GM18867 (cell line): ENCODE data around the gene TXNL4A.

Experiments used
- ATAC-seq: cut with Tn5 transposase; IDR thresholded peaks from one replicate; pipeline ENCODE4 v1.9.1; 2021; ENCODE audit warnings: mild to moderate bottlenecking, moderate library complexity; ENCODE audit not compliant: unreplicated experiment

Gene TXNL4A

DNA sequence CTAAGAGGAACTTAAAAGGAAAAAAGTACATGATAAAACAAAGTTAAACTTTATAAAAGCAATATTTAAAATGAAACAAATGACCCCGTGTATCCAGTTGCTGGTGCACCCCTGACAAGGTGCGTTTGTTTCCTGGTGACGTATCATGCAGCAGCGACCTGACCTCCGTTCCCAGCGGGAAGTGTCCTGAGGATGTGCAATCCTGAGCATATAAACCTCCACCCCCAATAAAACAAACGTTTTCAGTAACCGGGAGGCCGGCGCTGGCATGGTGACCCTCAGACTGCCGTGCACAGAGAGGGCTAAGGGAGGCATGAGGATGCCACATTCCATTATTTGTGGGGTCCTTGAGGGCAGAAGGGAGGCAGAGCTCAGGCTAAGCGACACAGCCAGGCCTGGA, 51.7 kb downstream of the TXNL4A start:
- no peak for ATAC-seq

DNA sequence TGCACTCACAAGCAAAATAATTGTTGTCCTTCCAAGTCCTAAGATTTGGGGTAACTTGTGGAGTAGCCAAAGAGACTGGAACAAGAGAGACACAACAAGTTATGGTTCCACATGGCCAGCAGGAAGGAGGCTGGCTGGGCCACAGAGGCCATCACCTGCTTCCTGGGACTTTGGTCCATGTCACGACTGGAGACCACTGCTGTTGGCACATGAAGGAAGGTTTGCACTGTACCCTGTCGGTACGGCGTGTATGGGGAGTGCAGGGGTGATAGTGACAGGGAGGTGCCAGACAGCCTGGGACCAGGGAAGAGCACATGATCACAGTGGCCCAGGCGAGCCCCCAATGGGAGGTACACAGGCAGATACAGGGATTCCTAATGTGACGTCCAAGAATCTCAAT, 52.4 kb downstream of the TXNL4A start:
- ATAC-seq = no peak

- no peak for ATAC-seq
Measured at GRCh38 chr18:79935499-79935898, 52.9 kb downstream of the TXNL4A start.

- no peak for ATAC-seq
Measured at GRCh38 chr18:79935098-79935480, 53.3 kb downstream of the TXNL4A start.

DNA sequence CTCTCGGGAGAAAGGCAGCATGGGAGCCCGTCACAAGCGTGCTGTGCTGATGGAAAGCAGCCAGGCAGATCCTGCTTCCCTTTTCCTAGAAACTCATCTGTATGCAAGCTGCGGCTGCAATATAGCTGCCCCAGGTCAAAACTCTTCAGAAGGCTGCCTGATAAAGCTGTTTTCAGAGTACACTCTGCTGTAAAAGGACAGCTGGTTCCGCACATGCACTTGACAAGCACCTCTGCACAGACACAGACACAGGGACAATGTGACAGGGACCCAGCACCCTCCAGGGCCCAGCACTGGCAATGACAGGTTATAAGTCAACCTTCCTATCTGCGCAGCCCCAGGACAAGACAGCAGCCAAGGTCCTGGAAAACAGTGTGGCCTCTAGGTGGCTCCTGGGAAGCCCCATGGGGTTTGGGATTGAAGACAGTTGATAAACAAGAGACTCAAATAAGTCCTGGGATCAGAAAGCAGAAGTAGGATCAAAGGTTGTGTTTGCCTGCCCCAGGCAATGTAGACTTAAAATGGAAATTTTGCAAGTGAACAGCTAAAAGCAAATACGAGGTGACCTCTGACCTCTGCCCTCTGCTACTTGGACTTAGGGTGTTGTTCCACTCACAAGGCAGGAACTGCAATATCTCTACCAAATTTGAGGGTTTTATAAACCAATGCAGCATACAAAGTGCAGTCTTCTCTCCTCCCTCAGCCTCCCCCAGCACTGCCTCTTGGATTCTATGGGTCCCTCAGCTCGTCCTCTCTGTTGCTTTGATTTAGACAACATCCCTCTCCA, 53.9 kb downstream of the TXNL4A start:
- ATAC-seq = no peak

- ATAC-seq = no peak
Measured at GRCh38 chr18:79933765-79934164, 54.6 kb downstream of the TXNL4A start.

DNA sequence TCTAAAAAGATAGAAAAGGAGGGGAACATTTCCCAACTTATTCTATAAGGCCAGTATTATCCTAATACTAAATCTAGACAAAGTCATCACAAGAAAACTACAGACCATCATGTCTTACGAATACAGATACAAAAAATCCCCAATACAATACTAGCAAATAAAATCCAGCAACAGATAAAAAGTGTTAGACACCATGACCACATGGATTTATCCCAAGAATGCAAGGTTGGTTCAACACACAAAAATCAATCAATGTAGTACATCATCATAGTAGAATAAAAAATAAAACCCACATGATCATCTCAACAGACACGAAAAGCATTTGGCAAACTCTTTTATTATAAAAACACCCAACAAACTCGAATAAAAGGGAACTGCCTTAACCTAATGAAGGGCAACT, 55.5 kb downstream of the TXNL4A start:
- ATAC-seq = no peak

DNA sequence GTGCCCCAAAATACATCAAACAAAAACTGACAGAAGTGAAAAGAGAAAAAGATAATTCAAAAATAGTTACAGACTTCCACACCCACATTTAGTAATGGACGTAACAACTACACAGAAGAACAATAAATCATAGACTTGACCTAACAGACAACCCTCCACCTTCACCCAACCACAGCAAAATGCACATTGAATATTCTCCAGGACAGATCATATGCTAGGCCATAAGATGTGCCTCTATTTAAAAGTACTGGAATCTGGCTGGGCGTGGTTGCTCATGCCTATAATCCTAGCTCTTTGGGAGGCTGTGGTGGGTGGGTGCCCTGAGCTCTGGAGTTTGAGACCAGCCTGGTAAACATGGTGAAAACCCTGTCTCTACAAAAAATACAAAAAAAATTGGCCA, 56.9 kb downstream of the TXNL4A start:
- no peak for ATAC-seq

DNA sequence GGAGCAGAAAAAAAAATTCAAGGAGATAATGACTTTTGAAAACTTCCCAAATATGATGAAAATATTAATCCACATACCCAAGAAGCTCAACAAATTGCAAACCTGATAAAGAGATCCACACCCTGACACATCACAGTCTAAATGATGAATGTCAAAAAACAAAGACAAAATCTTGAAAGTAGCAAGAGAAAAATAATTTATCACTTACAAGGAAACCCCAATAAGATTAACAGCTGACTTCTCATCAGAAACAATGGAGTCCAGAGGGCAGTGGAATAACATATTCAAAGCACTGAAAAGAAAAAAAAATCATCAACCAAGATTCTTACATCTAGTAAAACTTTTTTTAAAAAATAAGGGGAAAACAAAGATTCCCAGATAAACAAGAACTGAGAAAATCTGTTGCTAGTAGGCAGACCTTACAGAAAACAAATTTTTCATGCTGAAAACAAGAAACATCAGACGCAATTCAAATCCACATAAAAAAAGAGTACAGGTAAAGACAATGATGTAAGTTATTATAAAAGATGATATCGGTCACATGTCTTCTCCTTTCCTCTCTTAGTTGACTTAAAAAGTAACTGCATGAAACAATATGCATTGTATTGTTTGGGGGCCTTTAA, 58.2 kb downstream of the TXNL4A start:
- ATAC-seq = no peak

GRCh38 chr18:79928563-79928960, 59.8 kb downstream of the TXNL4A start:
- ATAC-seq = no peak

- ATAC-seq = no peak
Measured at GRCh38 chr18:79927607-79928562, 60.5 kb downstream of the TXNL4A start.

DNA sequence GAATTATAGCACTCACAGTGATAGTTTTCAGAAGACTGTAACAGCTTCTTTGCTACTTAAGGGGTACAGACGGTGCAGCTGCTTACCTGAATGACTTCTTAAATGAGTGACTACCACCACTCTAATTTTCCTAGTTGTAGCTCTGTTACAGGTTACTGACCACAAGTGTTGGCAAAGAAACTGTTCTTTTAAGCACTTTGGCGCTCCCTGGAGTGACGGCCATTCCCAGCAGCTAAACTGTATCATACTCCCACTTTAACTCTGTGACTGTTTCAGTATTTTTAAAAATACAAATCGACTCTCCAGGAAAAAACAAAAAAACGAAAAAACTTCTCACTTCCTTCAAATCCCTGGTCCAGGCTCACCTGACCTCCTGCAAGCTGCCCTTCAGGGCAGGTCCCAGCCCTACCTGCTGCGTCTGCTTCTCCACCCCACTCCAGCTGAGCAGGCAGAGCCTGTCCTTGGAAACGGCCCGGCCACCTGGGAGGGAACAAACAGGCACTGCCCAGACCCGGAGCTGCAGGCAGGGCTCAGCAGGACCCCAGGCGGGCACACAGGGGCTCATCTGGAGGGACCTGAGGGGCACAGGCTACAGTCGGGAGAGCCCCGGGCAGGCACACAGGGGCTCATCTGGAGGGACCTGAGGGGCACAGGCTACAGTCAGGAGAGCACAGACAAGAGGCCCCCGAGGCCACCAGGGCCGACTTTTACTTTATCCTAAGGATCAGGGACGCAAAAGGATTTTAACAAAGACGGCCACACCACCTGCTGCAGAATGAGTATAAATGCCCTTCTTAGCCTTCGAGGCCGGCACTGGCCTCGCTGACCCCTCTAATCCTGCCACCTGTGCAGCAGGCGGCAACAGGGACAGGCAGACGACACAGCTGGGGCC, 61.4 kb downstream of the TXNL4A start:
- no peak for ATAC-seq

DNA sequence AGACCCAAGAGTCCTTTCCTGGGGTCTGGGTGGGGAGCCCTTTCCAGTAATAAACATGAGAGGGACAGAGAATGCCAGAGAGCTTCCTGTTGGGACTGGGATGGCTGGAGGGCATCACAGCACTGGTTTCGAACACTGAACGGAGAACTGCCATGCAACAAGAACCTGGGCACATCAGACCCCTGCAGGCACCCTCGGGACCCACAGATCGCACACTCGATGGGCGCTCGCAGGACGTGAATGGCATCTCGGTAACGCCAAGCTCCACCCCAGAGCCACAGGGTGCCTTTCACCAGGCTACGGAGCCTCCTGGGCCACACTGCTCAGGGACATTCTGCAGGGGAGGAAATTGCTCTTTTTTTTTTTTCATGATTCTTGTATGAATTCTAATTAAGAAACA, 62.1 kb downstream of the TXNL4A start:
- no peak for ATAC-seq

DNA sequence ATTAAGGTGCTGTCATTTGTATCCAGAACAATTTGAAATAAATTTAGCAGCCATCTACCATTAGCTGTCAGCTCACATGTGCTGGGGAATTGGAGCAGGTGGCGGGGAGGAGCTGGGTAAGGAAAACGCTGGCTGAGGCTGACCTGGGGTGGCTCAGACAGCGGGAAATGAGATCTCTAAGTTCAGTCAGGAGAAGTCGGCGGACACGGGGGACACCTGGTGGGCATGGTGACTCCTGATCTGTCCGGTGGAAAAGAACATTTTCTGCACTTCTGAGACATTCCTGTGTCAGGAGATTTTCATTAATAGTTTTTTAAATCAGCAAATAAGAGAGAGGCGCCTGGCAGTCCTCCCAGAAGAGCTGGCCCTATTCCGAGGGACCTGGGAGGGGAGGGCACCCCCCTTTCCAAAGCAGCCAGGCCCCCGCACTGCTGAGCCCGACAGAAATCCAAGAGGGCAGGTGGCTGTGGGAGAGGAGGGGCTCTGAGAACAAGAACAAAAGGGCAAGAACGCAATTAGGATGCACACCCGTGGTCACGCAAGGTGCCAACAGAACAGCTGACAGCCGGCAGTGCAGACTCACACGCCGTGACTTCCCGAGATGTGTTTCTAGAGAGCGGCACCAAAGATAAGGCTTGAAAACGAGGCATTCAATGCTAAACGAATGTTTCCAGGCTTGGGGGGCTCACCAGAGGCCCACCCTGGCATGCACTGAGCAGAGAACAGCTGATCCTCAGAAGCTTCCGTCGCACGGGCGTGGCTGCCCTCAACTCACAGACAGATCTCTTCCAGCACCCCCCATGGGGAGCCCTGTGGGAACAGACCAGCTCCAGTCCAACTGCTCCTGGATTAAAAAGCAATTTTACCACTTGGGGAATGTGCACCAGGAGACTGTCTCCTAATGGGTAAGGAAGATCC, 63.3 kb downstream of the TXNL4A start:
- no peak for ATAC-seq

- no peak for ATAC-seq
Measured at GRCh38 chr18:79923896-79924585, 64.3 kb downstream of the TXNL4A start.

DNA sequence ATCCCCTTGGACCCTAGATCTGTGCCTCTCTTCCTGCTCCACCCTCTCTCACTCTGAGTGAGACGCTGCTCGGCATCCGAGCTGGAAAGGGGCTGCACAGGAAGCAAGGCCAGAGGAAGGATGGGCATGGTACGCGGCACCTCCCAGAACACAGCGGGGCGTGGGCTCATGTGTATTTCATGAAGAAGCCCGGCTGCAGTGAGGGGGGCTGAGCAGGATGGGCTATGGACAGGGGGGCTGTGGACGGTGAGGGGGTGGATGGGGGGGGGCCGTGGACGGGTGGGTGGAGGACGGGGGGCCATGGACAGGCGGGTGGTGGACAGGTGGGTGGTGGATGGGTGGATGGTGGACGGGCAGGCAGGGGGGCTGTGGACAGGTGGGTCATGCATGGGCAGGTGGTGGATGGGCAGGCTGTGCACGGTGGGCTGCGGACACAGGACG, 65.4 kb downstream of the TXNL4A start:
- ATAC-seq = no peak

- no peak for ATAC-seq
Measured at GRCh38 chr18:79921984-79922965, 66.1 kb downstream of the TXNL4A start.
